Uterus (tissue), 2 donors: ENCODE data around the gene SKAP2.

Source experiments
- CTCF ChIP-seq, 4 experiments: fragments of 200-600 bp in 2 of 4; fragments of 450-650 bp in 2 of 4; sonication (generic) in 2 of 4; IDR thresholded peaks; one replicate each; pipeline ENCODE4 v1.5.1; 2016 to 2019; ENCODE audit warnings: antibody characterized with exemption in 4 of 4, mild to moderate bottlenecking in 2 of 4, moderate library complexity in 1 of 4
- POLR2A ChIP-seq, 2 donors: fragments of 450-650 bp; IDR thresholded peaks; one replicate each; pipeline ENCODE4 v1.6.1; 2016; ENCODE audit warnings: antibody characterized with exemption in 2 of 2, mild to moderate bottlenecking in 1 of 2, moderate library complexity in 1 of 2

DNA sequence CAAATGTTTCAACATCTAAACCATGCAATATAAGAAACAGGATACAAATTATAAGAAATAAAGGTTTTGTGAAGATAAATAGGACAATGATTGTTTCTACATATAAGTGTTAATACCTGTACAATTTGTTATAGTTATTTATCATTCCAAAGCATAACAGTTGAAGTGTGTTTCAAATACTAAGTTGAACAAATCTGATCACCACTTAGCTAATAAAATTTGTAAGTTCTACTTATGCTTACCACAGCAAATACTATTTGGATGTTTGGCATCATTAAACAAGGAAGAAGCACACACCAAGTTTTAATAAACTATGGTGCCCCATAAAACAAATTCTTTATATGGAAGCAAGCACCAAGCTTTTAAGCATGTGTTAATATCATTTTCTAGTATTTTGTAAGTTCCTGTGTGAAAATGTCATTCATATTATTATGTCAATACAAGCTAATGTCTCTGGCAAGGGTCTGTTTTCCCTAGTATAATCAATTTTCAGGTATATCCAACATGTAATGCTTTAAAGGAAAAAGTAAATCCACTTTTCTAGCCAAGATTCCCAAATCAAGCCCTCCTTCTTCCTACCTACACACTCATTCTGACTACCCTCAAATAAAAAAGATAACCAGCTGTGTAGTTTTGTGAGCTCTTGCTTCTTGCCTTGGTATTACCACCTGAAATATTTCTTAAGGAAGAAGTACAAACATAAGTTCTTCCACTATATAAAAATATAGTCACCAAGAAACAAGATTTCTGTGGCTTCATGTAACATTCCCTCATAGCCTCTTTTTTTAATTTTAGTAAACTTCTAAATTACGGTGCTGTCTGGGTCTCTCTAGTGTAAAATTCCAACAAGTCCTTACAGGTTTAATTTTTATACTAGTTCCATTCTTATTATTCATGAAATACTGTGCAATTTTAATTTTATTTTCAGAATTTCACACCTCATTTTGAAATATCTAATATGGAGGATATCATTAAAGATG lies 9.2 kb downstream of the SKAP2 start:
- no peak for TF ChIP-seq CTCF (IDR thresholded peaks at IDR 0.05)
- no peak for TF ChIP-seq POLR2A (IDR thresholded peaks at IDR 0.05)
